SK-N-MC (cell line): ENCODE data around the gene ALX4.

Source experiments
- EZH2 ChIP-seq: fragments of 200-600 bp; sonication (generic); IDR thresholded peaks from one replicate; pipeline ENCODE4 v1.6.1; 2017; ENCODE audit warnings: antibody characterized with exemption
- POLR2AphosphoS5 ChIP-seq: IDR thresholded peaks from 2 replicates; pipeline ENCODE4 v1.6.1; 2012; ENCODE audit warnings: mild to moderate bottlenecking, low read depth, low read length, borderline replicate concordance

DNA sequence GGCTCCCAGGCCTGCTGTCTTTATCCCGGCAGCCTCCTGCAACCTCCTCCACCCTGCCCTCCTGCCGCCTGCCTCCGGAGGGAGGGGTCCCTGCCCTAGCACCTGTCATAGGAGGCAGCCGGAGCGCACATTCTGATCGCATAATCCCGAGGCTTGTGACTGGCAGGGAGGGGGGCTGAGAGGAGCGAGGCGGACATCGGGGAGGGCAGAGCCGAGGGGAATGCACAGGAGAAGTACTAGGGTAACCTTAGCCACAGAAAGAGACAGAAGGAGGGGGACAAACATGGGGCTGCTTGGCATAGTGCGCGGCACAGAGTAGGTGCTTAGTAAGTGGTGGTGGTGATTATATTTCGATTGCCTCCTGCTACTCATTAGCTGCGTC, 9.2 kb upstream of the ALX4 start:
- TF ChIP-seq EZH2 (no peak), POLR2AphosphoS5 (no peak)
